HepG2 (cell line): ENCODE results near the gene KCND3. TPM values are rescaled to one million over a fixed set of nuclear protein-coding genes. Genes with fewer than 3 reads are reported as not detected.

ENCODE experiments used
- ATAC-seq: fragments of 200-7000 bp; cut with Tn5 transposase; 3 replicates; pipeline ENCODE4 v1.9.1; 2020; ENCODE audit warnings: mild to moderate bottlenecking, moderate library complexity
- BruUV-seq: library from RNA; stranded (reverse); fragments of 400-500 nt; replicated peaks from 2 replicates; lab custom pipeline; 2021; lab: Mats Ljungman, UMichigan
- CTCF ChIA-PET: fragments of 300-600 bp; formaldehyde crosslinking; extraction: SDS; loops from one replicate; lab custom pipeline; 2021; ENCODE audit warnings: low total read pairs, inconsistent platforms, low intra/inter-chr PET ratio; lab: Yijun Ruan, JAX
- POLR2A ChIA-PET: fragments of 350-600 bp; sonication (Branson Sonifier 250); formaldehyde crosslinking; loops from one replicate; lab custom pipeline; 2020; ENCODE audit warnings: antibody characterized with exemption, inconsistent platforms; lab: Yijun Ruan, JAX
- DNase-seq: peaks from one replicate; pipeline ENCODE4 v3.0.0-alpha.2; 2015; ENCODE audit warnings: low spot score
- FAIRE-seq: peaks from 3 replicates; lab custom pipeline; 2011; peaks lifted over from hg19 to GRCh38; lab: Jason Lieb, UNC
- H2AFZ ChIP-seq: one replicate; pipeline ENCODE4 v1.6.1; 2011; ENCODE audit warnings: low read length, inconsistent platforms
- H3K27ac ChIP-seq: fragments of 300-600 bp; 3 replicates; pipeline ENCODE4 v1.8.0; 2011; ENCODE audit warnings: mixed run types, mild to moderate bottlenecking, mixed read lengths, low read length, inconsistent platforms; ENCODE audit not compliant: insufficient read depth; ENCODE audit errors: extremely low read length
- H3K27me3 ChIP-seq, 2 experiments: fragments of 200-600 bp in 1 of 2; 2 replicates in 1 of 2; 3 replicates in 1 of 2; pipeline versions ENCODE4 v1.6.0 to v1.8.0; 2011; ENCODE audit warnings: low read length in 2 of 2, mild to moderate bottlenecking in 2 of 2, moderate library complexity in 2 of 2, inconsistent platforms in 1 of 2; ENCODE audit not compliant: insufficient read depth in 2 of 2, control insufficient read depth in 1 of 2
- H3K36me3 ChIP-seq, 2 experiments: fragments of 200-600 bp in 1 of 2; replicated peaks in 1 of 2; 2 replicates in 1 of 2; 3 replicates in 1 of 2; pipeline versions ENCODE4 v1.5.1 to v1.8.0; 2011; ENCODE audit warnings: low read length in 2 of 2, inconsistent platforms in 1 of 2; ENCODE audit not compliant: insufficient read depth in 2 of 2, control insufficient read depth in 1 of 2
- H3K4me1 ChIP-seq: 2 replicates; pipeline ENCODE4 v1.5.1; 2012; ENCODE audit warnings: low read length, inconsistent platforms; ENCODE audit not compliant: insufficient read depth
- H3K4me2 ChIP-seq: 2 replicates; pipeline ENCODE4 v1.6.0; 2011; ENCODE audit warnings: low read depth, low read length, inconsistent platforms
- H3K4me3 ChIP-seq, 3 experiments: fragments of 200-600 bp in 1 of 3; sonication (generic), shearing (Covaris generic) in 1 of 3; replicated peaks in 1 of 3; 2 replicates each; pipeline ENCODE4 v1.5.1; 2011 to 2016; ENCODE audit warnings: low read length in 3 of 3, inconsistent platforms in 2 of 3, low read depth in 2 of 3, mild to moderate bottlenecking in 2 of 3, control low read depth in 1 of 3, mixed read lengths in 1 of 3; ENCODE audit not compliant: insufficient read depth in 1 of 3
- H3K79me2 ChIP-seq: one replicate; pipeline ENCODE4 v1.6.1; 2011; ENCODE audit warnings: low read length, inconsistent platforms; ENCODE audit not compliant: insufficient read depth
- H3K9ac ChIP-seq: 2 replicates; pipeline ENCODE4 v1.6.0; 2011; ENCODE audit warnings: mild to moderate bottlenecking, low read depth, low read length, inconsistent platforms; ENCODE audit not compliant: insufficient read depth
- H3K9me3 ChIP-seq: 2 replicates; pipeline ENCODE4 v1.5.1; 2012; ENCODE audit warnings: mild to moderate bottlenecking, low read length
- H4K20me1 ChIP-seq: 2 replicates; pipeline ENCODE4 v1.6.0; 2011; ENCODE audit warnings: inconsistent platforms, mild to moderate bottlenecking, low read length, moderate library complexity; ENCODE audit not compliant: insufficient read depth
- BCL6 ChIP-seq: IDR thresholded peaks from 2 replicates; pipeline ENCODE4 v1.6.1; 2016; ENCODE audit warnings: missing genetic modification reagents, missing compliant biosample characterization
- CENPBD1 ChIP-seq: sonication (generic); formaldehyde crosslinking; IDR thresholded peaks from 2 replicates; pipeline ENCODE4 v1.8.0; 2022; ENCODE audit warnings: missing genetic modification reagents, low read depth, mild to moderate bottlenecking, borderline replicate concordance
- MAF1 ChIP-seq: sonication (generic); formaldehyde crosslinking; IDR thresholded peaks from 2 replicates; pipeline ENCODE4 v1.5.0; 2020; ENCODE audit warnings: missing genetic modification reagents, borderline replicate concordance
- MAX ChIP-seq: IDR thresholded peaks from 2 replicates; pipeline ENCODE4 v1.6.1; 2012; ENCODE audit warnings: inconsistent platforms
- MTF2 ChIP-seq: sonication (generic); formaldehyde crosslinking; IDR thresholded peaks from 2 replicates; pipeline ENCODE4 v1.5.0; 2020; ENCODE audit warnings: missing genetic modification reagents, borderline replicate concordance
- NCOR1 ChIP-seq: fragments of 200-600 bp; sonication (generic); IDR thresholded peaks from 2 replicates; pipeline ENCODE4 v1.7.0; 2017; ENCODE audit warnings: antibody characterized with exemption, low read length, borderline replicate concordance
- SMC3 ChIP-seq: IDR thresholded peaks from 2 replicates; pipeline ENCODE4 v1.6.1; 2011; ENCODE audit warnings: low read length, improper control_type of control experiment
- ZBTB49 ChIP-seq: sonication (generic); formaldehyde crosslinking; IDR thresholded peaks from 2 replicates; pipeline ENCODE4 v1.4.0; 2020; ENCODE audit warnings: missing genetic modification reagents, borderline replicate concordance
- WGBS: methylation state at CpG from one replicate; pipeline ENCODE4 v1.1.6; 2017; ENCODE audit warnings: low lambda C conversion rate; 5-methylcytosine and 5-hydroxymethylcytosine counted together
- in situ Hi-C: cut with HindIII; loops from 2 replicates; pipeline ENCODE4 v1.10.0; 2017; ENCODE audit warnings: low pct_unique_long_range_greater_than_20kb; ENCODE audit not compliant: extremely low pct_ligation_motif_present
- intact Hi-C: fragments of 100-400 bp; cut with micrococcal nuclease; formaldehyde crosslinking; loops from one replicate; pipeline ENCODE4 v1.10.0; 2022; ENCODE audit not compliant: unreplicated experiment
- polyA plus RNA-seq, 8 experiments: library from polyadenylated mRNA; depleted of rRNA in 3 of 8; stranded (reverse) in 7 of 8; unstranded in 1 of 8; fragments of >200 nt; fragmentation: Illumina TruSeq in 4 of 8; extraction: Trizol in 4 of 8; gene quantifications; 2 replicates each; pipeline versions ENCODE4 v1.2.1 to v1.2.3, GENCODE V29; 2011 to 2016; ENCODE audit warnings: low read depth in 4 of 8, missing spikeins in 1 of 8, mixed read lengths in 1 of 8; ENCODE audit not compliant: insufficient read depth in 1 of 8
- total RNA-seq, 5 experiments: library from RNA; depleted of rRNA; stranded (reverse); fragments of >200 nt; fragmentation: Illumina TruSeq; extraction: Trizol; gene quantifications; 2 replicates each; pipeline ENCODE4 v1.2.3, GENCODE V29; 2016; ENCODE audit warnings: low read depth in 1 of 5
- TF ChIP-seq, protein P1 (sequence below): sonication (generic); formaldehyde crosslinking; IDR thresholded peaks from 2 replicates; pipeline ENCODE4 v1.4.0; 2020; ENCODE audit warnings: missing genetic modification reagents
- TF ChIP-seq, protein P2 (sequence below): sonication (generic); formaldehyde crosslinking; IDR thresholded peaks from 2 replicates; pipeline ENCODE4 v1.5.0; 2020; ENCODE audit warnings: missing genetic modification reagents
- TF ChIP-seq, protein P3 (sequence below): sonication (generic); formaldehyde crosslinking; IDR thresholded peaks from 2 replicates; pipeline ENCODE4 v1.4.0; 2020; ENCODE audit warnings: missing genetic modification reagents, borderline replicate concordance

Gene KCND3
- total and polyA plus RNA-seq, 2 of the 13 experiments (the other 11 are each of a cell fraction or from before 2014, with no cell fraction given): 0.04 TPM; not detected in 1

DNA sequence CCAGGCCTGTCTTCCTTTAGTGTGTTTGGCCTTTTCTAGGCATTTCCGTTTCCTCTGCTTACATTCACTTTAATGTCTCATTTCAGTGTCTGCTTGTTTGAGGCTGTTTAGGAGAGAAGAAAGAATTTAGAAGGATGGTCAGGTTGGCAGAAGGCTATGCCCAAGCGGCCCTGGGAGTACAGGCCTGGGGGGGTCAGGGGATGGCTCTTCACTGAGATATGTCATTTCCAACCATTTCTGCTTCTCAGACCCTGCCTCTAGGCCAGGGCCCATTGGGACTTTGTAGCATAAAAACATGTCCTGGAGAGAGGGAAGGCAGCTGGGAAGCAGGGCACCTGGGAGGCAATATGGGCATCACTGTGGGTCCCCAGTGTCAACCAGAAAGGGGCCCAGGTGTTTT lies 147.7 kb downstream of the KCND3 start:
- in situ Hi-C loops (no loop called here), intact Hi-C loops (no loop called here)
- WGBS: 0% methylated on average over 2 of the region's 2 CpGs
- Histone ChIP-seq H3K36me3 (no peaks in the 10 kb centered on the region), H3K4me2 (no peak overlapping the region), H3K9ac (no peak overlapping the region), H2AFZ (no peak overlapping the region), H3K4me1 (no peaks in the 10 kb centered on the region), H3K4me3 (no peak overlapping the region), H3K27ac (no peak overlapping the region), H3K9me3 (no peaks in the 10 kb centered on the region), H3K79me2 (no peaks in the 10 kb centered on the region), H4K20me1 (no peaks in the 10 kb centered on the region), H3K27me3 (peaks cover 0 to 12% of the 10 kb centered on the region in 2 experiments; a peak in 2 of 5 replicates)
- no TSS peak for BruUV-seq
- CTCF ChIA-PET: no interaction called here
- ATAC-seq: no peak
- no peak for FAIRE-seq
- DNase-seq: no peak
- POLR2A ChIA-PET: no interaction called here
- no peak for TF ChIP-seq MAX
- no peak for TF ChIP-seq CENPBD1 (CRISPR knock-in tag)
- no peak for TF ChIP-seq NCOR1
- TF ChIP-seq SMC3: no peak
- TF ChIP-seq BCL6 (CRISPR knock-in tag): no peak
- no peak for TF ChIP-seq MAF1
- TF ChIP-seq, protein P1, sequence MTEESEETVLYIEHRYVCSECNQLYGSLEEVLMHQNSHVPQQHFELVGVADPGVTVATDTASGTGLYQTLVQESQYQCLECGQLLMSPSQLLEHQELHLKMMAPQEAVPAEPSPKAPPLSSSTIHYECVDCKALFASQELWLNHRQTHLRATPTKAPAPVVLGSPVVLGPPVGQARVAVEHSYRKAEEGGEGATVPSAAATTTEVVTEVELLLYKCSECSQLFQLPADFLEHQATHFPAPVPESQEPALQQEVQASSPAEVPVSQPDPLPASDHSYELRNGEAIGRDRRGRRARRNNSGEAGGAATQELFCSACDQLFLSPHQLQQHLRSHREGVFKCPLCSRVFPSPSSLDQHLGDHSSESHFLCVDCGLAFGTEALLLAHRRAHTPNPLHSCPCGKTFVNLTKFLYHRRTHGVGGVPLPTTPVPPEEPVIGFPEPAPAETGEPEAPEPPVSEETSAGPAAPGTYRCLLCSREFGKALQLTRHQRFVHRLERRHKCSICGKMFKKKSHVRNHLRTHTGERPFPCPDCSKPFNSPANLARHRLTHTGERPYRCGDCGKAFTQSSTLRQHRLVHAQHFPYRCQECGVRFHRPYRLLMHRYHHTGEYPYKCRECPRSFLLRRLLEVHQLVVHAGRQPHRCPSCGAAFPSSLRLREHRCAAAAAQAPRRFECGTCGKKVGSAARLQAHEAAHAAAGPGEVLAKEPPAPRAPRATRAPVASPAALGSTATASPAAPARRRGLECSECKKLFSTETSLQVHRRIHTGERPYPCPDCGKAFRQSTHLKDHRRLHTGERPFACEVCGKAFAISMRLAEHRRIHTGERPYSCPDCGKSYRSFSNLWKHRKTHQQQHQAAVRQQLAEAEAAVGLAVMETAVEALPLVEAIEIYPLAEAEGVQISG (CRISPR knock-in tag): no peak
- TF ChIP-seq ZBTB49: no peak
- TF ChIP-seq MTF2 (CRISPR knock-in tag): no peak
- TF ChIP-seq, protein P2, sequence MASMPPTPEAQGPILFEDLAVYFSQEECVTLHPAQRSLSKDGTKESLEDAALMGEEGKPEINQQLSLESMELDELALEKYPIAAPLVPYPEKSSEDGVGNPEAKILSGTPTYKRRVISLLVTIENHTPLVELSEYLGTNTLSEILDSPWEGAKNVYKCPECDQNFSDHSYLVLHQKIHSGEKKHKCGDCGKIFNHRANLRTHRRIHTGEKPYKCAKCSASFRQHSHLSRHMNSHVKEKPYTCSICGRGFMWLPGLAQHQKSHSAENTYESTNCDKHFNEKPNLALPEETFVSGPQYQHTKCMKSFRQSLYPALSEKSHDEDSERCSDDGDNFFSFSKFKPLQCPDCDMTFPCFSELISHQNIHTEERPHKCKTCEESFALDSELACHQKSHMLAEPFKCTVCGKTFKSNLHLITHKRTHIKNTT (CRISPR knock-in tag): no peak
- TF ChIP-seq, protein P3, sequence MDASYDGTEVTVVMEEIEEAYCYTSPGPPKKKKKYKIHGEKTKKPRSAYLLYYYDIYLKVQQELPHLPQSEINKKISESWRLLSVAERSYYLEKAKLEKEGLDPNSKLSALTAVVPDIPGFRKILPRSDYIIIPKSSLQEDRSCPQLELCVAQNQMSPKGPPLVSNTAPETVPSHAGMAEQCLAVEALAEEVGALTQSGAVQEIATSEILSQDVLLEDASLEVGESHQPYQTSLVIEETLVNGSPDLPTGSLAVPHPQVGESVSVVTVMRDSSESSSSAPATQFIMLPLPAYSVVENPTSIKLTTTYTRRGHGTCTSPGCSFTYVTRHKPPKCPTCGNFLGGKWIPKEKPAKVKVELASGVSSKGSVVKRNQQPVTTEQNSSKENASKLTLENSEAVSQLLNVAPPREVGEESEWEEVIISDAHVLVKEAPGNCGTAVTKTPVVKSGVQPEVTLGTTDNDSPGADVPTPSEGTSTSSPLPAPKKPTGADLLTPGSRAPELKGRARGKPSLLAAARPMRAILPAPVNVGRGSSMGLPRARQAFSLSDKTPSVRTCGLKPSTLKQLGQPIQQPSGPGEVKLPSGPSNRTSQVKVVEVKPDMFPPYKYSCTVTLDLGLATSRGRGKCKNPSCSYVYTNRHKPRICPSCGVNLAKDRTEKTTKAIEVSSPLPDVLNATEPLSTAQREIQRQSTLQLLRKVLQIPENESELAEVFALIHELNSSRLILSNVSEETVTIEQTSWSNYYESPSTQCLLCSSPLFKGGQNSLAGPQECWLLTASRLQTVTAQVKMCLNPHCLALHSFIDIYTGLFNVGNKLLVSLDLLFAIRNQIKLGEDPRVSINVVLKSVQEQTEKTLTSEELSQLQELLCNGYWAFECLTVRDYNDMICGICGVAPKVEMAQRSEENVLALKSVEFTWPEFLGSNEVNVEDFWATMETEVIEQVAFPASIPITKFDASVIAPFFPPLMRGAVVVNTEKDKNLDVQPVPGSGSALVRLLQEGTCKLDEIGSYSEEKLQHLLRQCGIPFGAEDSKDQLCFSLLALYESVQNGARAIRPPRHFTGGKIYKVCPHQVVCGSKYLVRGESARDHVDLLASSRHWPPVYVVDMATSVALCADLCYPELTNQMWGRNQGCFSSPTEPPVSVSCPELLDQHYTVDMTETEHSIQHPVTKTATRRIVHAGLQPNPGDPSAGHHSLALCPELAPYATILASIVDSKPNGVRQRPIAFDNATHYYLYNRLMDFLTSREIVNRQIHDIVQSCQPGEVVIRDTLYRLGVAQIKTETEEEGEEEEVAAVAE (CRISPR knock-in tag): no peak
